Panc1 (cell line): Measurements from ENCODE around the gene OSBPL5. TPM values are rescaled to one million over a fixed set of nuclear protein-coding genes. Genes with fewer than 3 reads are reported as not detected.

Experiments
- ATAC-seq: fragments of 200-7000 bp; cut with Tn5 transposase; 2 replicates; pipeline ENCODE4 v1.9.1; 2020; ENCODE audit warnings: mild to moderate bottlenecking, moderate library complexity
- BruUV-seq: library from RNA; stranded (reverse); fragments of 400-500 nt; replicated peaks from 2 replicates; lab custom pipeline; 2021; lab: Mats Ljungman, UMichigan
- CTCF ChIA-PET: fragments of 300-600 bp; sonication (Branson Sonifier 250); formaldehyde crosslinking; loops from one replicate; lab custom pipeline; 2022; ENCODE audit warnings: antibody characterized with exemption; lab: Charles Lee
- POLR2A ChIA-PET: fragments of 300-600 bp; sonication (Branson Sonifier 250); formaldehyde crosslinking; loops from one replicate; lab custom pipeline; 2022; ENCODE audit warnings: antibody characterized with exemption; lab: Charles Lee
- DNase-seq: peaks from one replicate; pipeline ENCODE4 v3.0.0-alpha.2; 2010; ENCODE audit warnings: low read depth, low spot score
- H3K27ac ChIP-seq: 2 replicates; pipeline ENCODE4 v1.5.1; 2011; ENCODE audit warnings: mild to moderate bottlenecking, low read length, inconsistent platforms
- H3K27me3 ChIP-seq: fragments of 200-500 bp; sonication (Bioruptor generic); 2 replicates; pipeline ENCODE4 v1.6.0; 2014; ENCODE audit warnings: low read length, inconsistent platforms; ENCODE audit not compliant: control insufficient read depth, insufficient read depth
- H3K36me3 ChIP-seq: fragments of 200-500 bp; sonication (Bioruptor generic); 2 replicates; pipeline ENCODE4 v1.5.1; 2014; ENCODE audit warnings: inconsistent platforms, mild to moderate bottlenecking, low read length, moderate library complexity; ENCODE audit not compliant: control insufficient read depth, insufficient read depth
- H3K4me1 ChIP-seq: 2 replicates; pipeline ENCODE4 v1.5.1; 2011; ENCODE audit warnings: inconsistent platforms, mild to moderate bottlenecking, low read length, moderate library complexity; ENCODE audit not compliant: control insufficient read depth, insufficient read depth
- H3K4me3 ChIP-seq, 2 experiments: 2 replicates each; pipeline ENCODE4 v1.5.1; 2011 to 2012; ENCODE audit warnings: low read depth in 2 of 2, low read length in 2 of 2, mild to moderate bottlenecking in 2 of 2, inconsistent platforms in 1 of 2, moderate library complexity in 1 of 2
- H3K9me3 ChIP-seq: fragments of 200-500 bp; sonication (Bioruptor generic); 2 replicates; pipeline ENCODE4 v1.5.1; 2014; ENCODE audit warnings: low read depth, mild to moderate bottlenecking, inconsistent platforms, low read length, moderate library complexity; ENCODE audit not compliant: control insufficient read depth, insufficient read depth
- POLR2AphosphoS5 ChIP-seq: IDR thresholded peaks from 2 replicates; pipeline ENCODE4 v1.6.1; 2012; ENCODE audit warnings: mild to moderate bottlenecking, low read depth, low read length, moderate library complexity
- SIN3A ChIP-seq: IDR thresholded peaks from 2 replicates; pipeline ENCODE4 v1.6.1; 2012; ENCODE audit warnings: low read depth, mild to moderate bottlenecking, low read length, moderate library complexity, borderline replicate concordance; ENCODE audit not compliant: insufficient read depth
- TCF7L2 ChIP-seq: IDR thresholded peaks from 2 replicates; pipeline ENCODE4 v1.6.1; 2011; ENCODE audit warnings: mild to moderate bottlenecking, low read depth, low read length, inconsistent platforms
- in situ Hi-C: cut with HindIII; loops from 2 replicates; pipeline ENCODE4 v1.10.0; 2016; ENCODE audit warnings: low sequenced_read_pairs, low pct_unique_long_range_greater_than_20kb
- intact Hi-C: fragments of 100-400 bp; cut with micrococcal nuclease; formaldehyde crosslinking; loops from one replicate; pipeline ENCODE4 v1.10.0; 2022; ENCODE audit not compliant: unreplicated experiment
- total RNA-seq: library from RNA; stranded (reverse); gene quantifications from one replicate; pipeline ENCODE4 v1.2.1, GENCODE V29; 2021; ENCODE audit not compliant: unreplicated experiment
- TF ChIP-seq, protein P1 (sequence below): fragments of 450-650 bp; IDR thresholded peaks from 2 replicates; pipeline ENCODE4 v1.5.1; 2017; ENCODE audit warnings: mild to moderate bottlenecking
- TF ChIP-seq, protein P2 (sequence below), 2 experiments: IDR thresholded peaks; 2 replicates each; pipeline ENCODE4 v1.6.1; 2011 to 2012; ENCODE audit warnings: low read depth in 2 of 2, control low read depth in 1 of 2, low read length in 1 of 2, mild to moderate bottlenecking in 1 of 2, moderate library complexity in 1 of 2; ENCODE audit not compliant: insufficient read depth in 1 of 2

Gene OSBPL5
- total RNA-seq, 1 experiment from 2014 or later = 20.2 TPM

DNA sequence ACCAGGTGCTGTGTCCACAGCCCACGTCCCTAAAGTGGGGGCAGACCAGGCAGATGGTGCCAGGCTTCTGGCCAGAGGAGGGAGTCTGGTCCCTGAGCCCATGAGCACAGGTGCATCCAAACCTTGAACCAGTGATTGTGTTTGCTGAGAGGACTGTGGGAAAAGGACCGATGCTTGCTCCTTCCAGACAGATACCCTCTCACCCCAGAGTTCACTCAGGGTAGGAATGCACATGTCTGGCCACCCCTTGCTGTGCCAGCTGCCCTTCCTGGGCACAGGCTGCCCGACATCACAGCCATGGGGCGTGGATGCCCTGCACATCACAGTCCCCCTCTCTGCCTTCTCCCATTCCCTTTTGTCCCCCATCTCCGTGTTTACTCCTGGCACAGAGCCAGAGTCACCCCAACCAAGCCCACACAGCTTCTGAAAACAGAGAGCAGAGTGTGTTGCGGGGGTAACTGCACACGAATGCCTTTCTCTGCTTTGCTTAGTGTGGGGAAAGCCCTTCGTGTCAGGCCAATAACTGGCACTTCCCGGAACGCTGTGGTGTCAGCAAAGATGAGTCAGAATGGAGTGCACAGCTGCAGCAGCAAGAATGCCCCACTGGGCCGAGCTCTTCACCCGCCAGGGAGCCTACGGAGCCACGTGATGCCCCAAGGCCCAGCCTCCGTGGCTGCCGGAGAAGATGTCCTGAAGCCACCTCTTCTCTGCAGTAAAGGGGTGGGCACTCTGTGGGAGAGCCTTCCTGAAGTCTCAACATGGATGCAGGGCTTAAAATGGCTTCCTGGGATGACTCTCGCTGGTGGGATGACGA is 115.5 kb downstream of the OSBPL5 start:
- ChIA-PET CTCF (interaction anchor here (1.6 to 2.4 kb wide), 2 partner anchors 12 to 42 kb away, joined by 4 to 14 read pairs; no protein-coding TSS in a partner anchor), POLR2A (interaction anchor here (0.7 to 0.8 kb wide), 2 partner anchors 8 to 126 kb away, joined by 3 to 4 read pairs; partner anchors contain the start of gene CARS1)
- peaks cover 45% of the 10 kb centered on the region for H3K4me1 ChIP-seq
- no peaks in the 10 kb centered on the region for H3K27me3 ChIP-seq
- intact Hi-C loops (no loop called here), in situ Hi-C loops (no loop called here)
- peak overlapping the region in 1 of 2 experiments; percentile 3; a peak in 2 of 4 replicates for H3K4me3 ChIP-seq
- no TSS peak for BruUV-seq
- TF ChIP-seq TCF7L2 (no peak), SIN3A (peak; percentile 72; the same call in 1 of the 2 replicates), POLR2AphosphoS5 (no peak)
- TF ChIP-seq, protein P1, sequence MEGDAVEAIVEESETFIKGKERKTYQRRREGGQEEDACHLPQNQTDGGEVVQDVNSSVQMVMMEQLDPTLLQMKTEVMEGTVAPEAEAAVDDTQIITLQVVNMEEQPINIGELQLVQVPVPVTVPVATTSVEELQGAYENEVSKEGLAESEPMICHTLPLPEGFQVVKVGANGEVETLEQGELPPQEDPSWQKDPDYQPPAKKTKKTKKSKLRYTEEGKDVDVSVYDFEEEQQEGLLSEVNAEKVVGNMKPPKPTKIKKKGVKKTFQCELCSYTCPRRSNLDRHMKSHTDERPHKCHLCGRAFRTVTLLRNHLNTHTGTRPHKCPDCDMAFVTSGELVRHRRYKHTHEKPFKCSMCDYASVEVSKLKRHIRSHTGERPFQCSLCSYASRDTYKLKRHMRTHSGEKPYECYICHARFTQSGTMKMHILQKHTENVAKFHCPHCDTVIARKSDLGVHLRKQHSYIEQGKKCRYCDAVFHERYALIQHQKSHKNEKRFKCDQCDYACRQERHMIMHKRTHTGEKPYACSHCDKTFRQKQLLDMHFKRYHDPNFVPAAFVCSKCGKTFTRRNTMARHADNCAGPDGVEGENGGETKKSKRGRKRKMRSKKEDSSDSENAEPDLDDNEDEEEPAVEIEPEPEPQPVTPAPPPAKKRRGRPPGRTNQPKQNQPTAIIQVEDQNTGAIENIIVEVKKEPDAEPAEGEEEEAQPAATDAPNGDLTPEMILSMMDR = no peak
- TF ChIP-seq, protein P2, sequence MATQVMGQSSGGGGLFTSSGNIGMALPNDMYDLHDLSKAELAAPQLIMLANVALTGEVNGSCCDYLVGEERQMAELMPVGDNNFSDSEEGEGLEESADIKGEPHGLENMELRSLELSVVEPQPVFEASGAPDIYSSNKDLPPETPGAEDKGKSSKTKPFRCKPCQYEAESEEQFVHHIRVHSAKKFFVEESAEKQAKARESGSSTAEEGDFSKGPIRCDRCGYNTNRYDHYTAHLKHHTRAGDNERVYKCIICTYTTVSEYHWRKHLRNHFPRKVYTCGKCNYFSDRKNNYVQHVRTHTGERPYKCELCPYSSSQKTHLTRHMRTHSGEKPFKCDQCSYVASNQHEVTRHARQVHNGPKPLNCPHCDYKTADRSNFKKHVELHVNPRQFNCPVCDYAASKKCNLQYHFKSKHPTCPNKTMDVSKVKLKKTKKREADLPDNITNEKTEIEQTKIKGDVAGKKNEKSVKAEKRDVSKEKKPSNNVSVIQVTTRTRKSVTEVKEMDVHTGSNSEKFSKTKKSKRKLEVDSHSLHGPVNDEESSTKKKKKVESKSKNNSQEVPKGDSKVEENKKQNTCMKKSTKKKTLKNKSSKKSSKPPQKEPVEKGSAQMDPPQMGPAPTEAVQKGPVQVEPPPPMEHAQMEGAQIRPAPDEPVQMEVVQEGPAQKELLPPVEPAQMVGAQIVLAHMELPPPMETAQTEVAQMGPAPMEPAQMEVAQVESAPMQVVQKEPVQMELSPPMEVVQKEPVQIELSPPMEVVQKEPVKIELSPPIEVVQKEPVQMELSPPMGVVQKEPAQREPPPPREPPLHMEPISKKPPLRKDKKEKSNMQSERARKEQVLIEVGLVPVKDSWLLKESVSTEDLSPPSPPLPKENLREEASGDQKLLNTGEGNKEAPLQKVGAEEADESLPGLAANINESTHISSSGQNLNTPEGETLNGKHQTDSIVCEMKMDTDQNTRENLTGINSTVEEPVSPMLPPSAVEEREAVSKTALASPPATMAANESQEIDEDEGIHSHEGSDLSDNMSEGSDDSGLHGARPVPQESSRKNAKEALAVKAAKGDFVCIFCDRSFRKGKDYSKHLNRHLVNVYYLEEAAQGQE (IDR thresholded peaks at IDR 0.05; ENCODE audit: insufficient read depth in 1 of 2, low read depth in 2 of 2, low read length in 1 of 2) = no peak
- DNase-seq = peak; percentile 83
- peaks cover 12% of the 10 kb centered on the region; the same call in 1 of the 2 replicates for H3K36me3 ChIP-seq
- no peaks in the 10 kb centered on the region for H3K9me3 ChIP-seq
- ATAC-seq = peak; percentile 88
- peak overlapping the region; percentile 67 for H3K27ac ChIP-seq

DNA sequence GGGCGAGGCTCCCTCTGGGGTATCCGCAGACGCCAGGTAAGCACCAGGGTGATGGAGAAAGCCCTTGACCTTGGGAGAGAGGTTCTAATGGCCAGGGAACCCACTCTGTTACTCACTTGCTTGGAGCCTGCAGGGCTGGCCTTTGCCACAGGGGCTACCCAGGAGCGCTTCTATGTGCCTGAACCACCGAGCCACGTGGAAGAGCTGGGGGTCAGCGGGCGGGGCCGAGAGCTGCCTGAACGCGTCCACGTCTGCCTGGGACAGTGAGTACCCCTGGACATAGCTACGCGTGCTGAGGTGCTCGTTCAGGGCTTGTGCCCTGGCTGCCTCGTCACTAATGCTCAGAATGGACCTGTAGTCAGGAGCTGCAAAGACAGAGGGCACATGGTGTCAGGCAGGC is 117.5 kb downstream of the OSBPL5 start:
- in situ Hi-C loops (no loop called here), intact Hi-C loops (no loop called here)
- peaks cover 51% of the 10 kb centered on the region for H3K4me1 ChIP-seq
- no peak overlapping the region for H3K4me3 ChIP-seq
- H3K27ac ChIP-seq = no peak overlapping the region
- ChIA-PET POLR2A (interaction anchor here (0.9 kb wide), 1 partner anchor 9 kb away, joined by 5 read pairs; no protein-coding TSS in a partner anchor), CTCF (interaction anchor here (1.1 to 2.6 kb wide), 2 partner anchors 12 to 44 kb away, joined by 5 to 10 read pairs; no protein-coding TSS in a partner anchor)
- ATAC-seq (no peak), DNase-seq (no peak)
- BruUV-seq = no TSS peak
- TF ChIP-seq, protein P2 (IDR thresholded peaks at IDR 0.05; ENCODE audit: insufficient read depth in 1 of 2, low read depth in 2 of 2, low read length in 1 of 2) = no peak
- TF ChIP-seq TCF7L2 (no peak), SIN3A (no peak), POLR2AphosphoS5 (no peak)
- TF ChIP-seq, protein P1 = no peak
- H3K27me3 ChIP-seq = no peaks in the 10 kb centered on the region
- peaks cover 8% of the 10 kb centered on the region; the same call in 1 of the 2 replicates for H3K36me3 ChIP-seq
- no peaks in the 10 kb centered on the region for H3K9me3 ChIP-seq
